Caco-2 (cell line): ENCODE results near the gene SLC22A23. TPM values are rescaled to one million over a fixed set of nuclear protein-coding genes. Genes with fewer than 3 reads are reported as not detected.

Experiments
- BruUV-seq: library from RNA; stranded (reverse); fragments of 400-500 nt; replicated peaks from 2 replicates; lab custom pipeline; 2021; lab: Mats Ljungman, UMichigan
- CTCF ChIA-PET: fragments of 300-600 bp; sonication (Branson Sonifier 250); formaldehyde crosslinking; loops from one replicate; lab custom pipeline; 2022; ENCODE audit warnings: antibody characterized with exemption; lab: Charles Lee
- POLR2A ChIA-PET: fragments of 300-600 bp; sonication (Branson Sonifier 250); formaldehyde crosslinking; loops from one replicate; lab custom pipeline; 2022; ENCODE audit warnings: antibody characterized with exemption; lab: Charles Lee
- DNase-seq, 2 experiments: peaks; one replicate each; pipeline versions ENCODE4 v3.0.0 to v3.0.0-alpha.2; 2020 to 2022
- H3K27me3 ChIP-seq: replicated peaks from 2 replicates; pipeline ENCODE4 v1.6.0; 2011; ENCODE audit warnings: low read length; ENCODE audit not compliant: control insufficient read depth, insufficient read depth
- H3K36me3 ChIP-seq: 2 replicates; pipeline ENCODE4 v1.5.1; 2011; ENCODE audit warnings: low read length; ENCODE audit not compliant: control insufficient read depth, insufficient read depth
- H3K4me1 ChIP-seq: fragments of 250-450 bp; sonication (Bioruptor Pico); 2 replicates; pipeline ENCODE4 v1.5.1; 2020; ENCODE audit warnings: mild to moderate bottlenecking
- H3K4me3 ChIP-seq: 2 replicates; pipeline ENCODE4 v1.5.1; 2011; ENCODE audit warnings: low read depth, mild to moderate bottlenecking, control low read depth, low read length
- H3K9me3 ChIP-seq: fragments of 250-450 bp; sonication (Bioruptor Pico); 2 replicates; pipeline ENCODE4 v1.5.1; 2020; ENCODE audit warnings: mild to moderate bottlenecking, moderate library complexity
- H3K27ac Mint-ChIP-seq: one replicate; pipeline ENCODE4 v1.8.0; 2022; ENCODE audit warnings: mixed read lengths; ENCODE audit not compliant: unreplicated experiment
- H3K27me3 Mint-ChIP-seq: one replicate; pipeline ENCODE4 v1.8.0; 2022; ENCODE audit warnings: mixed read lengths; ENCODE audit not compliant: insufficient read depth, unreplicated experiment
- H3K36me3 Mint-ChIP-seq: one replicate; pipeline ENCODE4 v1.8.0; 2022; ENCODE audit warnings: mild to moderate bottlenecking, mixed read lengths; ENCODE audit not compliant: insufficient read depth, unreplicated experiment
- H3K4me1 Mint-ChIP-seq: one replicate; pipeline ENCODE4 v1.8.0; 2022; ENCODE audit warnings: low read depth, mixed read lengths; ENCODE audit not compliant: unreplicated experiment
- H3K4me3 Mint-ChIP-seq: one replicate; pipeline ENCODE4 v1.8.0; 2022; ENCODE audit warnings: mild to moderate bottlenecking, moderate library complexity, mixed read lengths; ENCODE audit not compliant: unreplicated experiment
- H3K9me3 Mint-ChIP-seq: one replicate; pipeline ENCODE4 v1.8.0; 2022; ENCODE audit warnings: mixed read lengths; ENCODE audit not compliant: unreplicated experiment
- intact Hi-C: fragments of 100-400 bp; cut with micrococcal nuclease; formaldehyde crosslinking; loops from one replicate; pipeline ENCODE4 v1.10.0; 2022; ENCODE audit not compliant: unreplicated experiment
- total RNA-seq: library from RNA; stranded (reverse); gene quantifications from 2 replicates; pipeline ENCODE4 v1.2.3, GENCODE V29; 2022
- TF ChIP-seq, protein P1 (sequence below), 2 experiments: fragments of 200-600 bp in 1 of 2; IDR thresholded peaks; 1 replicate in 1 of 2; 2 replicates in 1 of 2; pipeline versions ENCODE4 v1.5.1 to v1.8.0; 2011 to 2022; ENCODE audit warnings: antibody characterized with exemption in 1 of 2, control low read depth in 1 of 2, inconsistent platforms in 1 of 2, low read depth in 1 of 2, low read length in 1 of 2, mild to moderate bottlenecking in 1 of 2, moderate library complexity in 1 of 2; ENCODE audit not compliant: insufficient read depth in 1 of 2, severe bottlenecking in 1 of 2, unreplicated experiment in 1 of 2

SLC22A23 gene
- total RNA-seq, 1 experiment from 2014 or later = 45.5 TPM

- H3K4me3 Mint-ChIP-seq = no peak overlapping the region
- ChIA-PET CTCF (no interaction called here), POLR2A (no interaction called here)
- Histone ChIP-seq H3K4me3 (no peak overlapping the region), H3K9me3 (no peaks in the 10 kb centered on the region), H3K27me3 (no peaks in the 10 kb centered on the region), H3K4me1 (peaks cover 12% of the 10 kb centered on the region; the same call in 1 of the 2 replicates), H3K36me3 (peaks cover 1% of the 10 kb centered on the region; the same call in 1 of the 2 replicates)
- no peaks in the 10 kb centered on the region for H3K27me3 Mint-ChIP-seq
- peaks cover 19% of the 10 kb centered on the region for H3K4me1 Mint-ChIP-seq
- H3K27ac Mint-ChIP-seq = no peak overlapping the region
- H3K36me3 Mint-ChIP-seq = peaks cover 25% of the 10 kb centered on the region
- no TSS peak for BruUV-seq
- intact Hi-C loops = no loop called here
- TF ChIP-seq, protein P1, sequence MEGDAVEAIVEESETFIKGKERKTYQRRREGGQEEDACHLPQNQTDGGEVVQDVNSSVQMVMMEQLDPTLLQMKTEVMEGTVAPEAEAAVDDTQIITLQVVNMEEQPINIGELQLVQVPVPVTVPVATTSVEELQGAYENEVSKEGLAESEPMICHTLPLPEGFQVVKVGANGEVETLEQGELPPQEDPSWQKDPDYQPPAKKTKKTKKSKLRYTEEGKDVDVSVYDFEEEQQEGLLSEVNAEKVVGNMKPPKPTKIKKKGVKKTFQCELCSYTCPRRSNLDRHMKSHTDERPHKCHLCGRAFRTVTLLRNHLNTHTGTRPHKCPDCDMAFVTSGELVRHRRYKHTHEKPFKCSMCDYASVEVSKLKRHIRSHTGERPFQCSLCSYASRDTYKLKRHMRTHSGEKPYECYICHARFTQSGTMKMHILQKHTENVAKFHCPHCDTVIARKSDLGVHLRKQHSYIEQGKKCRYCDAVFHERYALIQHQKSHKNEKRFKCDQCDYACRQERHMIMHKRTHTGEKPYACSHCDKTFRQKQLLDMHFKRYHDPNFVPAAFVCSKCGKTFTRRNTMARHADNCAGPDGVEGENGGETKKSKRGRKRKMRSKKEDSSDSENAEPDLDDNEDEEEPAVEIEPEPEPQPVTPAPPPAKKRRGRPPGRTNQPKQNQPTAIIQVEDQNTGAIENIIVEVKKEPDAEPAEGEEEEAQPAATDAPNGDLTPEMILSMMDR (IDR thresholded peaks at IDR 0.05; ENCODE audit: insufficient read depth in 1 of 2, low read depth in 1 of 2, low read length in 1 of 2, severe bottlenecking in 1 of 2, unreplicated experiment in 1 of 2) = no peak
- DNase-seq = no peak
- no peaks in the 10 kb centered on the region for H3K9me3 Mint-ChIP-seq
Measured at GRCh38 chr6:3364391-3364790, 92.5 kb downstream of the SLC22A23 start.

DNA sequence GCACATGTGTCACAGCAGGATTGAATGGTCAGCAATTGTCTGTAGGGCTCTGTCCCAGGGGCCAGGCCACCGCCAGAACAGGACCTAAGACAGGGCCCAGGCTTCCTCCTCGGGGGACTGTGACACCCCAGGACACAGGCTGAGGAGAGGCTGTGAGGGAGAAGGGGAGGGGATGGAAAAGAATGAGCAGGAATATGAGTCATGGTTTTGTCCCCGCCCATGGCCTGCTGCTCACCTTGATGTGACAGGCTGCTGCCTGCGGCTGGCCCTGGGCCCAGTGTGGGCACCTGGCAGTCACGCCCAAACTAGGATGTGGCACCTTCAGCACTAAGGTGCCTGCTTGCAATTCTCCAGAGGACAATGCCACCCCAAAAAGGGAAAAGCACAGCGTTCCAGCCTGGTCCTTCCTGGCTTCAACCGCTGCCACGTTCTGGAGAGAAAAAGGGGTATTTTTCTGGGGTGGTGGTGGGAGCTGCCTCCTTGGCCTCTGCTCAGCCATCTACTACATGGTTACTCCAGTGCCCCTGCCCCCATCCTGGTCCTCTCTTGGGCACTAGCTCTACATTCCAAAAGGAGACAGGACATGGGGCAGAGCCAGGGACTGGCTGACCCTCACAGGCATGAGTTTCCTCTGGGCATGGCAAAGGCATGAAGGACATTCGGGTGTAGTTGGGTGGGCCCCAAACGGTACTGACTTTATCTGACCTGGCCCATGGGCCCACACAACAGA lies 93.4 kb downstream of the SLC22A23 start:
- peaks cover 12% of the 10 kb centered on the region; the same call in 1 of the 2 replicates for H3K4me1 ChIP-seq
- POLR2A ChIA-PET = no interaction called here

DNA sequence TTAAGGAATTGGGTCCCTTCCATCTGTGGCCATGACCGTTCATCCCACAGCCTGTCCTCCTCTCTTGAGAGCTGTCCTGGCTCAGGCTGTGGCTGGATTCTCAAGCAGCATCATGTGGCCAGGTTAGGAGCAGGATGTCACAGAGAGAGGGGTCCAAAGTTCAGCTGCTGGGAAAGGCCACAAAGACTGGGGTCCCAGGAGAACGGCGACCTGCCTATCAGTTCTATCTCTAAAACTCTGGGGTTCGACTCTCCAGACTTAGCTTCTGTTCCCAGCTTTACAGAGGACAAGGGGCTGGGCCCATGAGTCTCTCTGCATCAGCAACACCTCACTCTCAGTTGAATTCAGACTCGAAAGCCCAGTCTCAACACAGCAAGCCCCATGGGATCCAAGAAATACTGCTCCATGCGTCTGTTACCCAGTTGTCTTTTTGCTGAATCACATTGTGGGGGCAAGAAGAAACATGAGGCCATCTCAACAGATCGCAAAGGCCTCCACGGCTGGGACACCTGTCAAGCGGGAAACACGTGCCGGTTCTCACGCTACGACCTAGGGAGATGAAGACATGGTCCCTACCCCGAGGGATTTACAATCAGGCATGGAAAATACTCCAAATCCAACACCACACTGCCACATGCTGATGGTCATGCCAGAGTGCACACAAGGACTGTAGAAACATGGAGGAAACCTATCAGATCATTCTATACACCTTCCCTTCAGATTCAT lies 95.4 kb downstream of the SLC22A23 start:
- H3K27me3 ChIP-seq = no peaks in the 10 kb centered on the region
- peaks cover 25% of the 10 kb centered on the region for H3K4me1 ChIP-seq
- no peak overlapping the region for H3K4me3 Mint-ChIP-seq
- peaks cover 15% of the 10 kb centered on the region for H3K4me1 Mint-ChIP-seq
- H3K36me3 Mint-ChIP-seq = peaks cover 27% of the 10 kb centered on the region
- ChIA-PET CTCF (no interaction called here), POLR2A (no interaction called here)
- H3K27me3 Mint-ChIP-seq = no peaks in the 10 kb centered on the region
- H3K4me3 ChIP-seq = no peak overlapping the region
- H3K9me3 ChIP-seq = no peaks in the 10 kb centered on the region
- no peaks in the 10 kb centered on the region for H3K36me3 ChIP-seq
- BruUV-seq = no TSS peak
- intact Hi-C loops = no loop called here
- H3K9me3 Mint-ChIP-seq = no peaks in the 10 kb centered on the region
- DNase-seq = no peak
- H3K27ac Mint-ChIP-seq = no peak overlapping the region
- TF ChIP-seq, protein P1 (IDR thresholded peaks at IDR 0.05; ENCODE audit: insufficient read depth in 1 of 2, low read depth in 1 of 2, low read length in 1 of 2, severe bottlenecking in 1 of 2, unreplicated experiment in 1 of 2) = no peak

More for the DNA sequence above, 93.4 kb downstream of the SLC22A23 start:
- Mint-ChIP-seq H3K27me3 (no peaks in the 10 kb centered on the region), H3K4me3 (no peak overlapping the region), H3K9me3 (no peaks in the 10 kb centered on the region), H3K27ac (peak overlapping the region; percentile 39), H3K36me3 (peaks cover 25% of the 10 kb centered on the region), H3K4me1 (peaks cover 19% of the 10 kb centered on the region)
- Histone ChIP-seq H3K9me3 (no peaks in the 10 kb centered on the region), H3K27me3 (no peaks in the 10 kb centered on the region), H3K4me3 (no peak overlapping the region), H3K36me3 (peaks cover 1% of the 10 kb centered on the region; the same call in 1 of the 2 replicates)
- TF ChIP-seq, protein P1 (IDR thresholded peaks at IDR 0.05; ENCODE audit: insufficient read depth in 1 of 2, low read depth in 1 of 2, low read length in 1 of 2, severe bottlenecking in 1 of 2, unreplicated experiment in 1 of 2) = no peak
- no peak for DNase-seq
- CTCF ChIA-PET = no interaction called here
- intact Hi-C loops = no loop called here
- no TSS peak for BruUV-seq
